Measurements from ENCODE around the gene MDFI. TPM values are rescaled to one million over a fixed set of nuclear protein-coding genes. Genes with fewer than 3 reads are reported as not detected.

The MDFI gene
- total and polyA plus RNA-seq, 11 donors: 0.35 to 9.3 (median 2.2) TPM

DNA sequence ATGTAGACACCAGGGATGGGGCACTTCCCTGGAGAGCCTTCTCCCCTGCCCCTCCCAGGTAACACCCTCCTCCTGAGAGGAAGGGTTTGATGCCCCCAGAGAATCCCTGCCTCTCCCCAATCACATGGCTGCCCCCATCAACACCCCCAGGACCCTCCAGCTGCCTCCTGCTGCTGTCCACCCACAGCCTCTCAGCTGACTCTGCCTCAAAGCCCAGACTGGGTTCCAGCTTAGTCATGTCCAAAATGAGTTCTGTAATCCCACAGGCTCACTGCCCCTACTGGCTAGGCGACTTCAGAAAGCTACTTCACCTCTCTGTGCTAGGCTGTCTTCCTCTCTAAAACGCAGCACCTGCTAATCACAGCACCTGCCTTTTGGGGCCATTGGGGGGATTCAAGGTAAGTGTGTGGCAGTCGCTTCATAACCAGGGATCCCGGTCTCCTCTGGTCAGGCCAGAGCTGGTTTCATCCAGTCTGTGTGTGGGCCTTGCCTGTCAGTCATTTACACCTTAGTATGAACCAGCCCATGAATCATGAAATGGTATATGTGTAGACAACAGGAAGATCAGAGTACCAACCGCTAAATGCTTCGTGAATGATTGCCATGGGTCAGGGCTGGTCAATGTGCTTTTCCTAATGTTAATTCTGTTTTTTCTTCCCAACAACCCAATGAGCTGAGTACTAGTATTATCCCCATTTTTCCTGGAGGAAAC is 56.7 kb downstream of the MDFI start:
- Histone ChIP-seq H3K4me1 (peaks cover 0 to 49% (median 32%) of the 10 kb centered on the region in 12 donors), H3K27ac (no peak overlapping the region), H3K36me3 (peaks cover 0 to 26% (median 11%) of the 10 kb centered on the region in 9 donors), H3K9me3 (no peaks in the 10 kb centered on the region), H3K4me3 (no peak overlapping the region), H3K27me3 (no peaks in the 10 kb centered on the region)
- intact Hi-C loops (cut with DNase I): loop anchor here in 2 of 10 donors (5.0 to 10.0 kb wide), 2 partner anchors 80 to 82 kb away; partner anchors contain the start of gene FRS3 (in 2 of the 2)
- peak in 1 of 4 donors; percentile 19 for ATAC-seq
- WGBS, 4 donors: 79 to 98% (median 93%) methylated on average over 4 to 6 of the region's 6 CpGs
- DNase-seq: peak in 1 of 5 donors; percentile 44
- TF ChIP-seq, protein P1, sequence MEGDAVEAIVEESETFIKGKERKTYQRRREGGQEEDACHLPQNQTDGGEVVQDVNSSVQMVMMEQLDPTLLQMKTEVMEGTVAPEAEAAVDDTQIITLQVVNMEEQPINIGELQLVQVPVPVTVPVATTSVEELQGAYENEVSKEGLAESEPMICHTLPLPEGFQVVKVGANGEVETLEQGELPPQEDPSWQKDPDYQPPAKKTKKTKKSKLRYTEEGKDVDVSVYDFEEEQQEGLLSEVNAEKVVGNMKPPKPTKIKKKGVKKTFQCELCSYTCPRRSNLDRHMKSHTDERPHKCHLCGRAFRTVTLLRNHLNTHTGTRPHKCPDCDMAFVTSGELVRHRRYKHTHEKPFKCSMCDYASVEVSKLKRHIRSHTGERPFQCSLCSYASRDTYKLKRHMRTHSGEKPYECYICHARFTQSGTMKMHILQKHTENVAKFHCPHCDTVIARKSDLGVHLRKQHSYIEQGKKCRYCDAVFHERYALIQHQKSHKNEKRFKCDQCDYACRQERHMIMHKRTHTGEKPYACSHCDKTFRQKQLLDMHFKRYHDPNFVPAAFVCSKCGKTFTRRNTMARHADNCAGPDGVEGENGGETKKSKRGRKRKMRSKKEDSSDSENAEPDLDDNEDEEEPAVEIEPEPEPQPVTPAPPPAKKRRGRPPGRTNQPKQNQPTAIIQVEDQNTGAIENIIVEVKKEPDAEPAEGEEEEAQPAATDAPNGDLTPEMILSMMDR (IDR thresholded peaks at IDR 0.05): no peak
- TF ChIP-seq POLR2A (IDR thresholded peaks at IDR 0.05): no peak

DNA sequence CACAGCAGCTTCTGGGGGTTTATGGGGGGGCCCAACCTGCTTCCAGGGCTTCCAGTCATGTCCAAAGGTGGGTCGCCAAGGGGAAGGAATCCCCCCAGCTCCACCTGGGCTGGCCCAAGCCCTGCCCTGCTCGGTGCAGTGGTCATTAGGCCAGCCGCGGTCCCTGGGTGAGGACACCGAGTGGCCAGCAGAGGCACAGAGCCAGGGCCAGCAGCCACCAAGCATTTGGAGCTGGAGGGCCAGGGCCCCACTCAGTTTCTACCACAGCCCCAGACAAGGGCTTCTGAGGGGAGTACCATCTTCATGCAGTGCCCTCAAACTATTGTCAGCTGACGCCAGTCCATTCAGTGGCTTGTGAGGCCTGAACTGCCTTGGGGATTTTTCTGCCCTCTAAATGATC is 57.6 kb downstream of the MDFI start:
- H3K27ac ChIP-seq: peak overlapping the region in 1 of 12 donors; percentile 10
- H3K4me1 ChIP-seq: peaks cover 3 to 54% (median 38%) of the 10 kb centered on the region in 12 donors
- ATAC-seq (no peak), DNase-seq (peak in 1 of 5 donors; percentile 63)
- intact Hi-C loops (cut with DNase I): loop anchor here in 1 of 10 donors (10.0 kb wide), 1 partner anchor 79 kb away; the partner anchor contains the start of gene FRS3
- no peaks in the 10 kb centered on the region for H3K9me3 ChIP-seq
- no peak for TF ChIP-seq POLR2A (IDR thresholded peaks at IDR 0.05)
- TF ChIP-seq, protein P1 (IDR thresholded peaks at IDR 0.05): no peak
- peaks cover 0 to 17% (median 4%) of the 10 kb centered on the region in 9 donors for H3K36me3 ChIP-seq
- no peaks in the 10 kb centered on the region for H3K27me3 ChIP-seq
- 74 to 92% (median 86%) methylated on average over 3 to 6 of the region's 6 CpGs for WGBS, 4 donors
- no peak overlapping the region for H3K4me3 ChIP-seq

DNA sequence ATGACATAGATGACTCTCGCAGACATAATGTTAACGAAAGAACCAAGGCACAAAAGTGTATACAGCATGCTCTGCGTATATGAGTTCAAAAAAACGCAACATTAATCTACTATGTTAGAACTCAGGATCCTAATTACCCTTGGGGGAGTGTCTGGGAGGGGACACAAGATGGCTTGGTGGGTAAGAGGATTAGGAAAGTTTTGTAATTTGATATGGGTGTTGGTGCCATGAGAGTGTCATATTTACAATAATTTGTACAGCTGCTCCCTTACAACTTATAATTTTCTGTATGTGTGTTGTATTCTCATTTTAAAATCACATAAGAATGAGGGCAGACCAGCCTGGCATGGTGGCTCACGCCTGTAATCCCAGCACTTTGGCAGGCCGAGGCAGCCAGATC is 58.5 kb downstream of the MDFI start:
- DNase-seq (no peak), ATAC-seq (no peak)
- no peak overlapping the region for H3K4me3 ChIP-seq
- TF ChIP-seq, protein P1 (IDR thresholded peaks at IDR 0.05): no peak
- no peak for TF ChIP-seq POLR2A (IDR thresholded peaks at IDR 0.05)
- H3K36me3 ChIP-seq: peaks cover 0 to 14% (median 0%) of the 10 kb centered on the region in 9 donors
- peaks cover 3 to 64% (median 47%) of the 10 kb centered on the region in 12 donors for H3K4me1 ChIP-seq
- H3K27ac ChIP-seq: no peak overlapping the region
- no peaks in the 10 kb centered on the region for H3K9me3 ChIP-seq
- intact Hi-C loops (cut with DNase I): loop anchor here in 1 of 10 donors (10.0 kb wide), 1 partner anchor 78 kb away; the partner anchor contains the start of gene FRS3
- 92 to 96% (median 95%) methylated on average over 6 of the region's 6 CpGs for WGBS, 4 donors
- H3K27me3 ChIP-seq: no peaks in the 10 kb centered on the region
